ENCODE results near the gene GYG2. TPM values are rescaled to one million over a fixed set of nuclear protein-coding genes. Genes with fewer than 3 reads are reported as not detected.
"Not testable (repeated sequence)": the region's sequence is repeated elsewhere in the genome, so short reads cannot be mapped to it uniquely, and the experiment has no call there.

GYG2 gene
- total RNA-seq, 1 experiment from 2014 or later = not detected

DNA sequence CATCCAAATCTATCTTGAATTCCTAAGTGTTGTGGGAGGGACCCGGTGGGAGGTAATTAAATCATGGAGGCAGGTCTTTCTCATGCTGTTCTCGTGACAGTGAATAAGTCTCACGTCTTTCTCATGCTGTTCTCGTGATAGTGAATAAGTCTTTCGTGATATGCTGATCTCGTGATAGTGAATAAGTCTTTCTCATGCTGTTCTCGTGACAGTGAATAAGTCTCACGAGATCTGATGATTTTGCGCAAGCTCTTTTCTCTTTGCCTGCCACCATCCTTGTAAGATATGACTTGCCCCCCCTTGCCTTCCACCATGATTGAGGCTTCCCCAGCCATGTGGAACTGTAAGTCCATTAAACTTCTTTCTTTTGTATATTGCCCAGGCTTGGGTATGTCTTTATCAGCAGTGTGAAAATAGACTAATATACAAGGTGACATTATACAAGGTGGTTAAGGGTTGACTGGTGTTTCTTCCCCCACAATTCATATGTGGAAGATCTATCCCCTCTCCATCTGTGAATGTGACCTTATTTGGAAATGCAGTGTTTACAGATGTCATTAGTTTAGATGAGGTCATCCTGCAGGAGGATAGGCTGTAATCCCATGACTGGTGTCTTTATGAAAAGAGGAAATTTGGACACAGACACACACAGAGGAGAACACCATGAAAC lies 72.8 kb downstream of the GYG2 start:
- DNase-seq (ENCODE audit: low spot score) = no peak

DNA sequence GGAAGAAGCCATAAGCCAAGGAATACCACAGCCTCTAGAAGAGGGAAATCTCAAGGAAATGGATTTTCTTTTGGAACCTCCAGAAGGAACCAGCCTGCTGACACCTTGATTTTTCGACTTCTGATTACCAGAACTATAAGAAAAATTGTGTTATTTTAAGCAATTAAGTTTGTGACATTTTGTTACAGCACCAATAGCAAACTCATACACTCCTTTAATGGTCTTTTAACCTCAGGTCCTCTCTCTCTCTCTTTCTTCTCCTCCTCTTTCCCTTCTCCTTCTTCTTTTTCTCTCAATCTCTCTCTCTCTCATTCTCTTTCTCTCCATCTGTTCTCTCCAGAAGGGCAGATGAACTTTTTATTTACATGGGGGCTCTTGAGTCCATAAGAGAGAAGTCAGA lies 74.1 kb downstream of the GYG2 start:
- no peak for DNase-seq (ENCODE audit: low spot score)

DNA sequence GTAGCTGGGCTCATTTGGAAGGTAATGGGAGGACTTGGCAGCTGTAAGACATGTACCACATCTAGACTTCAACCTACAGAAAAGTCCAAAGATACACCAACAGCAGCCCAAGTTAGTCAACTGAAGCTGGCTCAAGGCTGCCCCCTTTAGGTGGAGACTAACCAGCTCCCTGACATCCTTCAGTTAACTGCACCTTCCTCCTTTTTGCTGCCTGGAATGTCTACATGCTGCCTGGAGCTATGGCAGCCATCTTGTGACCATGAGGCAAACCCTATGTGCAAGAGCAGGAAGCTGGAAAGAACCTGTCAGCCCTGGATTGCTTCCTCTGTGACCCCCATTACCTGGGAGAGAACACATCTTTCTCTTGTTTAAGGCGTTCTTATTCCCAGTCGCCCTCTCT lies 74.6 kb downstream of the GYG2 start:
- DNase-seq (ENCODE audit: low spot score) = peak; percentile 34

DNA sequence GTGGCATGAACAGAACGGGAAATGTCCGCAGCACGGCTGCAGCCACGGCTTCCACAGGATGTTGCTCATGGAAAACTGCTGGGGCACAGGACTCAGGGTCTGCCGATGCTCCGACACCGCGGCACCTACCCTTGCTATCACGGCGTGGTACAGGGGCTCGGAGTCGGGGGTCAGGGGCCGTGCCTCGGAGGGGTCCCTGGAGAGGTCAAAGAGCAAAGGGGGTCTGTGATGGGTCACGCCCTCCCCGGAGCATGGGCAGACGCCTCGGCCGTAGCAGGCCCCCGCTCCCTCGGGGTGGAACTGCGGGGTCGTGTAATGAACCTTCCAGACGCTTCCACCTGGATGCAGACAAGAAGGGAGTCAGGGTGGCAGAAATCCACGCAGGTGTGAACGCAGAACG lies 78.6 kb downstream of the GYG2 start:
- DNase-seq (ENCODE audit: low spot score) = no peak

DNA sequence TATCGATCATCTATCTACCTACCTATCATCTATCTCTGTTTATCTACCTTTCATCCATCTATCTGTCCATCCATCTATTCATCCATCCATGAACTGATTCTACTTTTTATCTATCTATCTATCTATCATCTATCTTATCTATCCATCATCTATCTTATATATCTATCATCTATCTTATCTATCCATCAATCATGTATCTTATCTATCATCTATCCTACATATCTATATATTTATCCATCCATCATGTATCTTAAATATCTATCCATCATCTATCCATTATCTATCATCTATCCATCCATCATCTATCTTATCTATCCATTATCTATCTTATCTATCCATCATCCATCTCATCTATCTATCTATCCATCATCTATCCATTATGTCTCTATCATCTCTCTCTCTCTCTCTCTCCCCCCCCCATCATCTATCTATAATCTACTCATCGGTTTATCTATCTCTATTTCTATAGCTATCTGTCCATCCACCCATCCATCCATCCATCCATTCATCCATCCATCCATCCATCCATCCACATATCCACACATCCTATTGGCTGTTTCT lies 79.5 kb downstream of the GYG2 start:
- no peak for DNase-seq (ENCODE audit: low spot score)

DNA sequence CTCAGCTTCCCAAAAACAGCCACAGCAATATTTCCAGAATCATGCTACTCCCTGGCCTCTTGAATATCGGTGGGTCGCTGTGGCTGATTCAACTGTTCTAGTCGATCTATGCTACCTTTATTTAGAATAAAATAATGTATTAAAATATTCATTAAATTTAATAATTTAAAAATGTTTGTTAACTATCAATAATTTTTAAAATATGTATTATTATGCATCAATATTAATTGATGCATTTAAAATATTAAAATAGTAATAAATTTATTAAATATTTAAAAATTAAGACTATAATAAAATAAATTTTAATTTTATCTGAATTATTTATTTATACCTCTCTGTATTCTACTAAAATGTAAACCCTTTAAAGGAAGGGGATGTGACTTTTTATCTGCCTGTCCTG lies 81.4 kb downstream of the GYG2 start:
- DNase-seq (ENCODE audit: low spot score) = no peak

DNA sequence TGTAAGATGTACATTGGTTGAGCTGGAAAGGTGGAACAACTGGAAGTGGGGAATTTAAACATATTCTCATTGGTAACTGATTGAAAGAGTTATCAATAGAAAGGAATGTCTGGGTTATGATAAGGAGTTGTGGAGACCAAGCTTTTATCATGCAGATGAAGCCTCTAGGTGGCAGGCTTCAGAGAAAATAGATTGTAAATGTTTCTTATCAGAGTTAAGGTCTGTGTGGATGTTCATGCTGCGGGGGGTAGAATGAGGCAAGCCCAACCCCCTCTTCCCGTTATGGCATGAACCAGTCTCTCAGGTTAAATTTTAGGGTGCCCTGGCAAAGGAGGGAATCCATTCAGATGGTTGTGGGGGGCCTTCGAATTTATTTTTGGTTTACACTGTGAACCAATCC lies 84.4 kb downstream of the GYG2 start:
- DNase-seq (ENCODE audit: low spot score) = no peak

DNA sequence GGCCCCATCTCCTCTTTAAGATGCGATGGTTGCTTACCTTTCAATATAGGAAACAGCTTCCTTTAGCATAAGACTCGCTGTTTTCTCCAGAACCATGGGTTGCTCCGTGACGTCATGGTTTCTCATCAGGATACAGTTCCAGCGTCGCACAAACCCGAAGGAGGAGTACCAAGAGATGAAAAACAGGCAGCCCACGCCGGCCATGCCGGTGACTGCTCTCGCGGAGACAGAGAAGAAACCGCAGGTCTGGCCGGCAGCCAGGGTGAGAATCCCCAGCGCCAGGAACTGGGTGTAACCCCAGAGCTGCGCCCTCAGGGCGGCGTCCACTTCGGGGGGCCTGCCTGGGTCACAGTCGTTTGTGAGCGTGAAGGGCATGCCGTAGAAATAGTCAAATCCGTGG lies 89.0 kb downstream of the GYG2 start:
- DNase-seq (ENCODE audit: low spot score) = no peak

DNA sequence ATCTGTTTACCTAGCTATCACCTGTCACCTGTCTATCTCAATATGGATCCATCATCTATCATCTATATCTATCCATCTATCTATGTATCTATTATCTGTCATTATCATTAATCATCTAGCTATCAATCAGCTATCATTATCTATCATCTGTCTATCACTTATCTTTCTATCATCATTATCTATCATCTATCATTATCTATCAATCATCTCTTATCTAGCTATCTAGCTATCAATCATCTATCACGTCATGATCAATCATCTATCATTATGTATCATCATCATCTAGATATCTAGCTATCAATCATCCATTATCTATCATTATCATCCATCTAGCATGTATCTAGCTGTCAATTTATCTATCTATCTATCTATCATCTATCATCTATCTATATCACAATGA lies 92.5 kb downstream of the GYG2 start:
- DNase-seq (ENCODE audit: low spot score) = no peak

DNA sequence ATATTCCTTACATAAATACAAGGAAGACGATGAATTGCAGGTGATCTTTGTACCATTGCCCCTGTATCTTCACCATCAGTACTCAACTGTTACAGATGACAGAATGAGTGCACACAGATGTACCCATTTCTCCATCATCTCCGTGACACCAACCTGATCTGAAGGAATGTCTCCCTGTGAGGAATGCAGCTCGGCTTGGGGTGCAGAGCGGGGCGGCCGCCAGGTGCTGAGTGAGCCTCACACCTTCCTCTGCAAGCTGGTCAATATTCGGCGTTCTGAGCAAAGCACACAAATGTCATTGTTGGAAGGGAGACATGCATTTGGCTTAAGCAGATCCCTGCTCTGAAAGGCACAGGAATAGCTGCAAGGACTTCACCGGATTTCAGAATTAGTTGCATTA lies 93.0 kb downstream of the GYG2 start:
- DNase-seq (ENCODE audit: low spot score) = no peak

DNA sequence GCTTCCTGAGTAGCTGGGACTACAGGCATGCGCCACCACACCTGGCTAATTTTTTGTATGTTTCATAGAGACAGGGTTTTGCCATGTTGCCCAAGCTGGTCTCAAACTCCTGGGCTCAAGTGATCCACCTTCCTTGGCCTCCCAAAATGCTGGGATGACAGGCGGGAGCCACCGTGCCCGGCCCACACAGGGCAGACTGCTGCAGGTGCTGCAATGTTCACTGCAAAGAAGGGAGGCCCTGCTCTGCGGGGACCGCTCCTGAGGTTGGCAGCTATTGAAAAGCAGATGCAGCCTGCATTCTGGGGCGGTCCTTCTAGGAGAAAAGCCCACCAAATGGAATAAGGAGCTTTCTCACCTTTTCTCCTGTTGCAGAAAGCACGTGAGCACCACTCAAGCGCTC lies 95.4 kb downstream of the GYG2 start:
- DNase-seq (ENCODE audit: low spot score) = no peak

DNA sequence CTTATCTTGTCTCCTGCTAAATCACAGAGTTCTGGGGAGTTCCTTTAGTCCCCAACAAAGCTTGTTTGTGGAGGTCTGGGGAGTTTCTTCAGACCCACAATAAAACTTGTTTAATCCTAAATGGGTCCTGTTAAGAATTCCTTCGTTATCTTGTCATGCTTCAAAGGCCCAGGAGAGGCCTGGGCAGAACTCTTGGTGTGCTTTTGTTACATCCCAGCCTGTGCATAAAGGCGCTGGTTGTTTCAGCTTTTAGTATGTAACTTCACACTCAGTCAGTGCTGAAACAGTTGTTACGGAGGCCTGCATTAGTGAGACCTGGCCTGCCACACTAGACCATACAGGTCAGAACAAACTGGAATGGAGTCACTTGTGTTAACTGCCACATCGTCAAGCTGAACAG lies 97.5 kb downstream of the GYG2 start:
- not testable (repeated sequence) for DNase-seq (ENCODE audit: low spot score)

DNA sequence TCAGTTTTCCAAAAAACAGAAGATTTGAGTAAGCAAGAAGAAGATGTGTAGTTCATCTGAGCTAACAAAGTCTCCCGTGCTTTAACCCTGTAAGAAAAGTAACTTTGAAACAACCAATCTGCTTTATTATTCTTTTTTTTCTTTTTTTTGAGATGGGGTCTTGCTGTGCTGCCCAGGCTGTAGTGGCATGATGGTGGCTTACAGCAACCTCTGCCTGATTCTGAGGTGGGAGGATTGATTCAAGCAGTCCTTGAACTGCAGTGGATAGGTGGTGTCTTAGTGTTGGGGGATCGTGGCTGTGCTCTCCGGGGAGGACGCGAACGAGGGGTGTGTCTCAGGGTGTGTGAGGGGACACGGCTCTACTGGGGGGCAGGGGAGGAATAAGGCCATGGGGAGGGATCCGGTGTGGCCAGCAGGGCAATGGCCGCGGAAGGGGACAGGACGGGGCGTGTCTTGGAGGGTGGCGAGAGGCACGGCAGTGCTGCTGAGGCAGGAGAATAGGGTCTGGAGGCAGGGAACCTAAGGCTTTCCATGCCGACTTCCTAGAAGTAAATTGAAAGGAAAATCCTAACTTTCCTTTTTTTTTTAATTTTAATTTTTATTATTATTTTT lies 98.0 kb downstream of the GYG2 start:
- no peak for DNase-seq (ENCODE audit: low spot score)

DNA sequence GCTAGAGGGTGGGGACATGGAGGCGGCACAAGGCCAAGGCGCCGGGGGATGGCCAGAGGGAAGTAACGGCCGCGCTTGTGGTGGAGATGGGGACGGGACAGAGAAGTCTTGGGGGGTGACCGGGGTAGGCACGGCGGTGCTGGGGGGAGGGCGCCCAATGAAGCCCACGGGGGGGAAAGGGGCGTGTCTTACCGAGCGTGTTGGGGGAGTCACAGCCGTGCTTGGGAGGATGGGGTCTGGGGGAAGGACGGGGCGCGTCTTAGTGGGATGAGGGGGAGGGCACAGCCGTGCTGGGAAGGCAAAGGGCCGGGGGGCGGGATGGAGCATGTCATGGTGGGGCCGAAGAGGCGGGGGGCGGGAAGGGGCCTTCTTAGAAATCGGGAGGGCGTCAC lies 99.5 kb downstream of the GYG2 start:
- DNase-seq (ENCODE audit: low spot score) = no peak

DNA sequence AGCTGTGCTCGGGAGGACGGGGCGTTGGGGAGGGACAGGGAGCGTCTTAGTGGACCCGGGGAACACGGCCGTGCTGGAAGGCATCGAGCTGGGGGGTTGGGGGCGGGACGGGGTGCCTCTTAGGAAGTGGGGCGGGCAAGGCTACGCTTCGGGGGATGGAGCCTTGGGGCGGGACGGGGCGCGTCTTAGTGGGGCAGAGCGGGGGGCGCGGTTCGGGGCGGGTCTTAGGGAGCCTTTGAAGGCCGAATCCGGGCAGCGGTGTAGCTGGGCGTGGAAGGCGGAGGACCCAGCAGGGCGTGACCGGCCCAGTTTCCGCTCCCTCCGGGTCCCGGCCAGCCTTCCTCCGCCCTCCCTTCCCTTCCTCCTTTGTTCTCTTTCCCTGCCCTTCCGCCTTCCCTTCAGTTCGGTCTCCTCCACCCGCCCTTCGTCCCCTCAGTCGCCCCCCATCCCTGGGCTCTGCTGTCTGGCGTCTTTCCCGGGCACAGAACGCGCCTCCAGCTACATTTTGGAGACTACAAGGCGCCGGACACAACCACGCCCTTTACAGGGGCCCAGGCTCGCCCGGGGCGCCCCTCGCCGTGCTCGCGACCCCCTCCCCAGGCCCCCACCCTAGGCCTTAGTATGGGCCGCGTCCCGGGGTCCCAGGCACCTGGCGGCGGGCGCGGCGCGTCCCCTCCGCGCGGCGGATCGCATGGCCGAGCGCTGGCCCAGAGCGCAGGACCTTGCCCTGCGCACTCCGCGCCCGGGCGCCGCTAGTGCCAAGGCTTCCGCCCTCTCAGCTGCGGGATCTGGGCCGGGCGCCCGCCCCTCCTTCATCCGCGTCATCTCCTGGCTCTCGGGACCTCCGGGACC lies 100.1 kb downstream of the GYG2 start, which contains the start of gene ARSD:
ARSD (minus strand) TSS at position 757 of the 852 bp plus-strand sequence; CDS start at position 693, 64 bp downstream.
- DNase-seq (ENCODE audit: low spot score) = peak; percentile 86

DNA sequence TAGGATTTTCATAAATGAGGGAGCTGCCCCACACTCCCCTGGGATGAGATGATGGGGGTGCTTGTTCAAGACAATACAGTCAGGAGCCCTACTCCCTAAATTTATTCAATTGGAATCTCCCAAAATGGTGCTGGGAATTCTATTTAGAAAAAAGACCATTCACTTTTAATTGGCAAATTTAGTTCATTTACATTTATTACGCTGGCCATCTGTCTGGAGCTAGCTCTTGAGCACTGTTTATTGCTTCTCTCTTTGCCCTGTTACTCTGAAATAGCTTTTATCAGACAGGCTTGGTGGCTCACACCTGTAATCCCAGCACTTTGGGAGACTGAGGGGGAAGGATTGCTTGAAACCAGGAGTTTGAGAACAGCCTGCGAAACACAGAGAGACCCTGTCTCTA lies 102.4 kb downstream of the GYG2 start:
- DNase-seq (ENCODE audit: low spot score) = no peak

DNA sequence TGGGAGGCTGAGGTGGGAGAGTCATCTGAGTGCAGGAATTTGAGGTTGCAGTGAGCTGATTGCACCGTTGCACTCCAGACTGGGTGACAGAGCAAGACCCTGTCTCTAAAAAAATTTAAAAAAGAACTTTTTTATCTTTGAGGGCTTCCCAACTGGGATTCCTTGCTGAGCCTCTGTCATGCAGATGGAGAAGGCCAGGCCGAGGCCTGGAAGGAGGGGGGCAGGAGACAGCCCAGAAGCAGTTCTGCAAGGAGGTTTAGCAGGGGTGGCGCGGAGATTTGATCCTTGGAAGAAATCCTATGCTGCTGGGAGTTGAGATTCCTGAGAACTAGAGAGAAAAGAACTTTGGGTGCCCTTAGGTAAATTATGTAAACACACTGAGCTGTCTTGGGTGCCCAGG lies 102.9 kb downstream of the GYG2 start:
- no peak for DNase-seq (ENCODE audit: low spot score)

Other genes starting within 250 kb of the GYG2 start
- gene CD99, start 137.6 kb upstream of the GYG2 start, total RNA-seq (2014; rRNA removed; shearing (Covaris generic)) = 0.44 and 2.4 TPM in 2 replicates
- not detected in 2 replicates for gene XG, start 76.9 kb upstream of the GYG2 start, total RNA-seq (2014; rRNA removed; shearing (Covaris generic))
- gene ARSD, start 100.4 kb downstream of the GYG2 start, total RNA-seq (2014; rRNA removed; shearing (Covaris generic)) = 22.3 and 35.2 TPM in 2 replicates
- gene ARSH, start 177.6 kb downstream of the GYG2 start, total RNA-seq (2014; rRNA removed; shearing (Covaris generic)) = 0.08 and 0.23 TPM in 2 replicates
- gene ARSF, start 212.5 kb downstream of the GYG2 start, total RNA-seq (2014; rRNA removed; shearing (Covaris generic)) = not detected in 2 replicates